Activated T-helper 9 cell treated with anti-CD3 and anti-CD28 coated beads, Interleukin-2, amount 50 U/mL, for 16 hours (primary cell): ENCODE data around the gene DPAGT1.
A peak's percentile ranks its signal among the peaks of the same experiment; 100 is the strongest.
"Not testable (repeated sequence)": the region's sequence is repeated elsewhere in the genome, so short reads cannot be mapped to it uniquely, and the experiment has no call there.

ENCODE experiments used
- DNase-seq: peaks from one replicate; pipeline ENCODE4 v3.0.0-alpha.2; 2020; ENCODE audit warnings: low read depth

DPAGT1 gene

DNA sequence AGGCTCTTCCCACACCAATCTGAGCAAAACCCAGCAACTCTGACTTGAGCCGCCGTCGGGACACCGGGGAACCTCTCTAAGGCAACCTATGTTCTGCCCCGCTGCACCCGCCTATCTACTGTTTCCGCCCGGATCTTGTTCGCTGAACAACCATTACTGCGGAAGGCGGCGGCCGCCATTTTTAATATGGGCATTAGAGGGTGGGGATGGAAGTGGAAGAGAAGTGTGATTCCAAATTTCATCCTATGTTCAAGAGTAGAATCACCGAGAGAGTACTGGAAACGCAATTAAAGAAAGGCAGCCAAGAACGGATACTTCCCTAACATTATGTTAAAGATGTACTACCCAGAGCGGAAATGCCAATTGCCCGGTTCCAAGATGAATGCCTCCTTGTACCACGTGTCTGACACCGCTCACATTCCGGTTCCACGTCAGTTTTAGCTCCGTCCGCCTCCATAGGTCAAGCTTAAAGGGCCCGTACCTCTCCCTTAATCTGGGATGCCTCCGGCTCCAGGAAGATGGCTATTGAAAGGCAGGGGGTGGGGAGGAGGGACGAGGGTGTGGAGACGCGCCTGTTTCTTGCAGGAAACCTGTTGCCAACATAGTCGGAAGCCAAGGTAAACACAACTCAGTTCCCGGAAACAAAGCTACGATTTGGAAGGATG lies at the start of gene DPAGT1:
Gene DPAGT1, minus strand, starts transcription at position 95 of the 665 bp plus-strand sequence. CDS start 198 bp downstream, outside the sequence.
- peak; percentile 75 for DNase-seq

DNA sequence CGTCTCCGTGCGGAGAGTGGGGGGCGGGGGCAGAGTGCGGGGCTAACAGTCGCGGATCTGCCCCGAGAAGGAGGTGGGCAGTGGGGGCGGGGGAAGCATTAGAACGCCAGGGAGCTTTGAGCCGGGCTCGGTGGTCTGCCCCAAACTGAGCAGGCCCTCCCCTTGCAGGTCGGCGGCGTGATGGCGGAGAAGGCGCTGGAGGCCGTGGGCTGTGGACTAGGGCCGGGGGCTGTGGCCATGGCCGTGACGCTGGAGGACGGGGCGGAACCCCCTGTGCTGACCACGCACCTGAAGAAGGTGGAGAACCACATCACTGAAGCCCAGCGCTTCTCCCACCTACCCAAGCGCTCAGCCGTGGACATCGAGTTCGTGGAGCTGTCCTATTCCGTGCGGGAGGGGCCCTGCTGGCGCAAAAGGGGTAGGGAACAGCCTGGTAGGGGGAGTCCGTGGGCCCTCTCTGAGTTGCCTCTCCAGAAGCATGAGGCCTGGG lies 48.2 kb upstream of the DPAGT1 start:
- no peak for DNase-seq

DNA sequence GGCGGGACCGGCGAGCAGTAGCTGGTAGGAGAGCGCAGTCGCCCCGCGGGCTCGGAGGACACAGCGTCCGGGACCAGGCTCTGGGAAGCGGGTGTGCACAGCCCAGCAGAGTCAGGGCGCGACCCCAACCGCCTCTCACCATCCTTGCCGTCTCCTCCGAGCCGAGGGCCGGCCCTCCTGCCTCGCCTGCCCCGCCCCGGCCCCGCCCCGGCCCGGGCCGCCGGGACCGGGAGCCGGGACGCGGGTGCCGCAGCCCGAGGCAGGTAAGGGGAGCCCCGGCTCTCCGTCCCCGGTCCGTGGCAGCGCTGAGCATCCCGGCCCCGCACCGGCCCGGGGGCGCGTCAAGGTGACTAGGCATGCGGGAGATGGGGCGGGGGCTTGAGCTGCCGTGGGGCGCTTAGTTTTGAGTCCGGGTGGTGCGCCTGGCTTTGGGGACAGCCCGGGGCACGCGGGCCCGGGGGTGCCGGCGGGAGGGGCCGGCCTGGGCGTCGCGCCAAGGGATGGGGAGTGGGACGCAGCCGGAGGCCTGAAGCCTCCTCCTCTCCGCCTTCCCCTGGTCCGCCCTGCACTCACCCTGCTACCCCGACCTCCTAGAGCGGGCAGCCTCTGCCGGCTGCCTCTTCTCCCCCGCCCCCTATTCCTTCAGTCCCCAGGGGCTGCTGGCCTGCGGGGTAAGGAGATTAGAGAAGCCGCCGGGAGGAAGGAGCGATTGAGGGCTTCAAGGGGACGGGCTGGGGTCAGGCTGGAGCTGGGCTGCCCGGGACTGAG lies 47.5 kb upstream of the DPAGT1 start, which contains the start of gene ABCG4:
Gene ABCG4, plus strand, starts transcription at position 35 of the 768 bp plus-strand sequence. CDS start 914 bp downstream, outside the sequence.
- peak; percentile 9 for DNase-seq

DNA sequence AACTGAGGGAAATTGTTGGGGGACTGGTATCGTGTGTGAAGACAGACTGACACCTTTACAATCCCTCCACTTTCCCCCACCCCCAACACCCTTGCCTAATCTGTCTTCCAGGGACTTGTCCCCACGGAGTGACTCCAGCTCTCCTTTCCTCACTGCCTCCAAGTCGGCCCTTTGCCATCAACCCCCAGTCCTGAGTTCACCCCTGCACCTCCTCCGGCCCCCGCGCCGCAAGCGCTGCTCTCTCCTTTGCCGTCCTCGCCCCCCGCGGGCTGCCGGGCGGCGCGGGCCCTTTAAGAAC lies 47.0 kb upstream of the DPAGT1 start:
- DNase-seq: no peak

DNA sequence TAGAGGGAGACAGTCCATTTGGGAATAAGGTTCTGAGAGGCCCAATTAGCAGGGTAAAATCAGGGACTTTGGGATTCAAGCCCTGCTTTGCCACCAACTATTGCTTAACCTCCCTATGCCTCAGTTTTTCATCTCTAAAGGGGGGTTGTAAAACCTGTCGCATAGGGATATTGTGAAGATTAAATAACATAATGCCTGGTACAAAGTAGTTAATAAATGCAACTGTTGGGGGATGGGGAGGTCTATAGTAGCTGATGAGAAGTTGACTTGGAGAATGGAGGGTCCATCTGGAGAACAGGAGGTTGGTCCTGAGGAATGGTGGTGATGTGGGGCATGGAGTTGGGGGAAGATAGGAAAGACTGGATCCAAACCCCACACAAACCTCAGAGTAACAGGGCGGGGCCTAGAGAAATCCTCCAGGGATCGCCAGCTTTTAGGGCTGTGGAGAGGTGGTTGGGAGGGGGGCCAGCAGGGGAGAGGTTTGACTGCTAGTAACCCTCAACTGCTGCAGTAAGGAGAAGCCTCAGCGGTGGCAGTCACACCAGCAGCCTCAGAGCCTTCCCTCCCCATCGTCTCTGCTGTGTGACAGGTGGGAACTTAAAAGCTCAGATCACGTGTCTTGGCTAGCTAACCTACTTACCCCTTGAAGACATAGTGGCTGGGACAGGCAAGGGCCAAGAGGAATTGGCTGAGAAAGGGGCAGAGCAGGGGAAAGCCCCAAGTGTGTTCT lies 46.1 kb upstream of the DPAGT1 start:
- no peak for DNase-seq

DNA sequence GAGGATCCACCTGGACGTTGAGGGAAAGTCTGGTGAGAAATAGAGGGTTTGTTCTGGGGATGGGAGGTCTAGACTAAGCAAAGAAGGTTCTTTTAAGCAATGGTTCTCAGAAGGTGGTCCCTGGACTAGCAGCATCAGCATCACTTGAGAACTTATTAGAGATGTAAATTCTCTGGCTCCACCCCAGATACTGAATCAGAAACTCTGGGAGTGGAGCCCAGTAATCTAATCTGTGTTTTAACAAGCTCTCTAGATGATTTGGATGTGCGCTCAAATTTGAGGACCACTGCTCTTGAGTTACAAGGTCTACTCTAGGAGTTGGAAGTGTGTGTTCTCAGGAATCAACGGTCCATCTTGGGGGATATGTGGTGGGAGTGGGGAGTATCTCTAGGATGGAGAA lies 43.9 kb upstream of the DPAGT1 start:
- DNase-seq: no peak

DNA sequence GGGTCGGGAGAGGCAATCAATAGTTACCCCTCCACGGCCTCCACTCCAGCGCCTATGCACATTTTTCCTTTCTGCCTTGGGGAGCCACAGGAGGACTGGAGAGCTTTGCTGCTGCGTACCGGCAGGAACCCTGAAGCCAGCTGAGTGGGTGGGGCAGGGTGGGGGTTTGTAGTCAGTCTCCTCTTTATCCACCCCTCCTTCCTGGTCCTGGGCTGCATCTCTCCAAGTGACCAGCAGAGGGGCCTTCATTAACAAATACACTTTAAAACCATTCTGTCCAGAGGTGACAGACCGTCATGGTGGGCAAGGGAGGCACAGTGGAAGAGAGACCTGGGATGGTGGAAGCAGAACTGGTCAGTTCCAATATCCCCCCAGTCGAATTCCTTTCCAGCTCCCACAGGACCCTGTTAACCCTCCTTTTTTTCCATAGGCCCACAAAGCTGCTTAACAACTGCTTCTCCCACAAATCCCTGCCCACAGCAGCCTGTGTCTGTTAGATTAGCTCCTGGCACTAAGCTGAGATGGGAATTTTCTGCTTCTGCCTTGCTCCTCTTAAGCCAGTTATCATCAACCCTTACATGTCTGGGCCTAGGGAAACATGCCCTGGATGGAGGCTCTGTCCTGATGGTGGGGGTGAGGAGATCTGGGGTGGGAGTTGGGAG lies 43.3 kb upstream of the DPAGT1 start:
- no peak for DNase-seq

DNA sequence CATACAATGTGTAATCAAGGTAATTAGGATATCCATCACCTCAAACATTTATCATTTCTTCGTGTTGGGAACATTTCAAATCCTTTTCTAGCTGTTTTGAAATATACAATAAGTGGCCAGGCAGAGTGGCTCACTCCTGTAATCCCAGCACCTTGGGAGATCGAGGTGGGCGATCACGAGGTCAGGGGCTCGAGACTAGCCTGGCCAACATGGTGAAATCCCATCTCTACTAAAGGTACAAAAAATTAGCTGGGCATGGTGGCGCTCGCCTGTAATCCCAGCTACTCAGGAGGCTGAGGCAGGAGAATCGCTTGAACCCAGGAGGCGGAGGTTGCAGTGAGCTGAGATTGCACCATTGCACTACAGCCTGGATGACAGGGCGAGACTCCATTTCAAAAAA lies 37.6 kb upstream of the DPAGT1 start:
- DNase-seq: not testable (repeated sequence)

DNA sequence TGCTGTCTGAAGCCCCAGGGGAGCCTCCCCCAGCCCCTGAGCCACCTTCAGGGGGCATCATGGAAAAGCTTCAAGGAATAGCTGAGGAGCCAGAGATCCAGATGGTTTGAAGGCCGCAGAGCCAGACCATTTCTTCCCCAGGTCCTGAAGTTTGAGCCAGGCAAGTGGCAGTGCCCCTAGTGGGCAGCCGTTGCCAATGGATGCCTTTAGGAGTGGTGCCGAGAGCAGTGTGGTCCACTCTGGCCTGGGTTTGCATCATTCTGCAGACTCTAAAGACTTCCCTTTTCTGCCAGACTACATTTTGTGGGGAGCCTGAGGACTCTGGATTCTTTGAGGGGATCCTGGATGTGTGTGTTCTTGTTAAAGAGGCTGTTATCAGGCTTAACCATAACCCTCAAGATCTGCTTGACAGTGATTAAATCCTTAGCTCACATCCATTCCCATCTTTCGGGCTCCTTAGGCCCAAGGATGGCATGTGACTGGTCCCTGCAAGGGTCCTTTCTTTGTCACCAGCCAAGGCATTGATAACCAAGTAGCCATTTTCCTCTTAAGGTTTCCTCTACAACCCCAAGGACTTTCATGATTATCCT lies 32.8 kb upstream of the DPAGT1 start:
- no peak for DNase-seq

DNA sequence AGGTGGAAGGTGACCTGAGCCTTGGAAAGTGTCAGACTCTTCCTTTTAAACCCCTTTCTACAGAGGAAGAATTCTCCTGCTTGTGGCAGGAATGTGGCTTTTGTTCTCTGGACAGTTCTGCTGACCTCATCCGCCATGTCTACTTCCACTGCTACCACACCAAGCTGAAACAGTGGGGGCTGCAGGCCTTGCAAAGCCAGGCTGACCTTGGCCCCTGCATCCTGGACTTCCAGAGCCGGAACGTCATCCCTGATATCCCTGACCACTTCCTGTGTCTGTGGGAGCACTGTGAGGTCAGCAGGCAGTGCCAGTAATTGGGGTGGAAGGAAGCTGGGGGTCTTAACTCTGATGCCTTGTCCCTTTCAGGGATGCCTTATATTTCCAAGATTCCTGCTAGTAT lies 29.0 kb upstream of the DPAGT1 start:
- no peak for DNase-seq

DNA sequence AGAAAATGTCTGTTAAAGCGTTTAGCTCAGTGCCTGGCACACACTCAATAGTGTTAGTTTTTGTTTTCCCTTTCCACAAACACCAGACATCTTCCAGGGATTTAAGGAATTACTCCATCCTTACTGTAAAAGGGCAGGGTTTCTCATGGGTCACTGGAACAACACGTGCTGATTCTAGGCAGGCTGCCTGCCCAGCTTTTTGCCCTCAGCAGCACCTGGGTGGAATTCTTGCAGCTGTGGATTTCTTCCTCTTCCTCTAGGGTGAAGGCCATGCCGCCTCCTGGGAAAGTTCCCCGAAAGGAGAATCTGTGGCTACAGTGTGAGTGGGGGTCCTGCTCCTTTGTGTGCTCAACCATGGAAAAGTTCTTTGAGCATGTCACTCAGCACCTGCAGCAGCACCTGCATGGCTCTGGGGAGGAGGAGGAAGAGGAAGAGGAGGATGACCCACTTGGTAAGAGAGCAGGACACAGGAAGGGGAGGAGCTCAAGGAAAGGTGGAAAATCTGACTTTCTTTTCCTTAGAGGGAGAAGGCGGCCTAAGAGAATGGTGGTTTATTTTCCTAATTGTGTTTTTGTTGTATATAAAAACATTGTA lies 25.1 kb upstream of the DPAGT1 start:
- DNase-seq: no peak

DNA sequence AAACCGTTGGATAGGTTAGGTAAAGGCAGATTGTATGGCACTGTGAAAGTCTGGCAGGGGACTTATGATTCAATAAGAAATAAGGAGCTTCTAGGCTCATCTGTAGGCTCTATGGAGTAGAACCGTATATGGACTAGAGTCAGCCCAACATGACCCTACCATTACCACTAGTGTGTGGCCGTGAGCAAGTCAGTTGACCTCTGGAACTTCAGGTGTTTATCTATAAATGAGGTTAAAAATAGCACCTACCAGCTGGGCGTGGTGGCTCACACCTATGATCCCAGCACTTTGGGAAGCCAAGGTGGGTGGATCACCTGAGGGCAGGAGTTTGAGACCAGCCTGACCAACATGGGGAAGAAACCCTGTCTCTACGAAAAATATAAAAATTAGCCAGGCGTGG lies 24.2 kb upstream of the DPAGT1 start:
- no peak for DNase-seq

DNA sequence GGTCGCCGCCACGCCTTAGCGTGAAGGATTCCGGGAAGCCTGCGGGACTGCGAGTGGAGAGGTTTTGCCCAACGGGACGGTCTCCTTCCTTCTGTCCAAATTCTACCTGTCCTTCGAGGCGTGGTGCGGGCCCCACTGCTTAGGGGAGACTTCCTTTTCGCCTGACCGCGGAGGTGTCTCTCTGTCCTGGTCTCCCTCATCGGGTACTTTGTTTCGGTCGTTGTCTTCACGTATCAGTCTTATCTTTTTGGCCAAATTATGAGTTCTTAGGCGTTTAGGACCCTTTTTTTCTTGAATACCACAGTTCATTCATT lies 20.1 kb upstream of the DPAGT1 start:
- DNase-seq: no peak

DNA sequence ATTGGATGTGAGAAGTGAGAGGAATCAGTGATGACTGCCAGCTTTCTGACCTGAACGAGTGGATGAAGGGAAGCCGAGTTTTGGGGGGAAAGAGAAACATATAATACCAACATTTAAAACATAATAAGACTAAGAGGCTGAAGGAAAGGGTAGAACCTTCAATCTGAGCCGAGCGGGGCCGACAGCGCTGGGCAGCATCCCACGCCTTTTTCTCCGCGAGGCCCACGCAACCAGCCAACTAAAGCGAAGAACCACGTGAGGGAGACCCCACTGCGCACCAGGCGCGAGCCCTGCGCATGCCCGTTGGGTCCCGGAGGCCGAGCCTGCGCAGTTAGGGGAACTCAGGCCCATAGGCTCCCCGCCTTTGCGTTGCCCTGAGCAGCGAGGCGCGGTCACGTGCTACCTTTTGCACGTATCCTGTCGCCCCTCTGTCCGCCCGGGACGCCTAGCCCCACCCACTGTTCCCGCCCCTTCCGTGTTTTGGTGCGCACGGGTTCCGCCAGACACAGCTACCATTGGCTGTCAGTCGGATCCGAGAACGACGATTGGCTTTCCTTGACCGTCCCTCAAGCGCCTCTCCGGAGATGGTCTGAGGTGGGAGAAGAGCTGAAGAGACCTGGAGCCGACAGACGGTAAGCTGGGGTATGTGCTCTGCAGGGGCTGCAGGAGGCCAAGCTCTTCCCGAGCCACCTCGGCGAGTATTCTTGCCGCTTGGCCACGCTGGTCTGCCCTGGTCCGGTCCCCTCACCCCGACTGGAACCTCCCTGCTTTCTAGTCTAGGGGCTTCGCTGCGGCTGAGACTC lies 19.6 kb upstream of the DPAGT1 start, which contains the start of gene HINFP:
Gene HINFP, plus strand, starts transcription at position 573 of the 803 bp plus-strand sequence. CDS start 5,365 bp downstream, outside the sequence.
- DNase-seq: peak; percentile 100

DNA sequence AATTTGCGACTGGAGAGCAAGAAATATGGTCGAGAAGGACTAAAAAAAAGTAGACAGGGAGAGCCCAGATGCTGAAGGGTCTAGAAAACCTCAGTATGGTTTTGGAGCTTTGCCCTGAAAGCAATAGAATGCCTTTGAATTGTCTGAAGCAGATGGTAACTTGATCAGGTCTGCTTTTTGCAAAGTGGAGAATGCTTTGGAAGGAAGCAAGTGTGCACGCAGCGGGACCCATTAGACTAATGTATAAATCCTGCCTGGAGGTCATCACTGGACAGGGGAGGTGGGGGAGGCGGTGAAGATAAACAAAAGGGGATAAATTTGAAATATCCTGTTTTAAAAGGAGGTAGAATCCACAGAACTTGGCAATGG lies 19.0 kb upstream of the DPAGT1 start:
- no peak for DNase-seq

DNA sequence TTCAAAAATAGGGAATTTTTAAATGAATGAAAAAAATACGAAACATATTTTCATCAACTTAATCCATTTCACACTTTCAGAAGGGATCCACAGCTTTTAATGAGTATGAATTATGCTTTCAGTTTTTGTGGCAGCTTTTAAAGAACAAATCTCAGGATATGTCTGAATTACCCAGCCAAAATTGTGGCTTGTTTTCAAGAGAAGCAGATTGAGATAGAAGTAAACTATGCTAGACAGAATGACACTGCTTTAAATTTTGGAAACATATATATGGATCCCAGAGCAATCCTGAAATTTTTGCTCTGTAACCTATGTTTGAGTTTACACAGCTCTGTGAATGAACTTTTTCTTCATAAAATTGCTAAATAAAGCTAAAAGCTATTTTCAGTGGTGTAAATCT lies 17.3 kb upstream of the DPAGT1 start:
- no peak for DNase-seq

DNA sequence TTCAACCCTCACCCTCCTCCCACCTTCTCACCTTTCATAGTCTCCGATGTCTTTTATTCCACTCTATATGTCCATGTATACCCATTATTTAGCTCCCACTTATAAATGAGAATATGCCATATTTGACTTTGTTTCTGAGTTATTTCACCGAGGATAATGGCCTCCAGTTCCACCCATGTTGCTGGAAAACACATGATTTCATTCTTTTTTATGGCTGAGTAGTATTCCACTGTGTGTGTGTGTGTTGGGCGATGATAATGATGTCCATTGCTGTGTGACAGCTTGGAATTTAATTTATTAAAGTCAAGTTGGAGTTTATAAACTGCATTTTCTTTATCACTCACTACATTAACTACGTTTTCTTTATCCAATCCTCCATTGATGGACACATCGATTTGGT lies 16.6 kb upstream of the DPAGT1 start:
- no peak for DNase-seq

DNA sequence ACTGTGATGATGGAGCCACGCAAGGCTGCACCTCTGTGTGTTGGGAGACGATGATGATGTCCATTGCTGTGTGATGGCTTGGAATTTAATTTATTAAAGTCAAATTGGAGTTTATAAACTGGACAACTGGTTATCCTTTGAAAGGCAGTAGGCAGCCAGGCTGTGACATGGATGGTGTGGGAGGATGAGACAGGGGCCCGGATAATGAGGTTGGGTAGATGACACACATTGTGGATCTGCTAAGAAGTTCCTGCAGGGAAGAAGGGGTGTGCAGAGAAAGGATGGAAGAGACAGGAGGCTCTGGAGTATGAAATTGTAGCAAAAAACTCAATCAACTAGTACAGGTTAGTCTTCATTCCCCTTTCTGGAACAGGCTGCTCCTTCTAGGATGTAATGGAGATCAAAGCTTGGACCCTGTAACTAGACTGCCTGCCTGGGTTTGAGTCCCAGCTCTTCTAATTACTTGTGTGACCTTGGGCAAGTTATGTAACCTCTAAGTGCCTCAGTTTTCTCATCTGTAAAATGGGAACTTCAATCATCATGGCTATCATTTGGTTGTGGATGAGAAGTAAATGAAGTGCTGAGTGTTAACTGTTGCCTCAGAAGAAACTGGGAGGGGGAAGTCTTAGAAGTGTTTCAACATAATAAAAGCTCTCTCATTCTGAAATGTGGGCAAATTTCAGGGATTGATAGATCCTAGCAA lies 15.5 kb upstream of the DPAGT1 start:
- DNase-seq: no peak

DNA sequence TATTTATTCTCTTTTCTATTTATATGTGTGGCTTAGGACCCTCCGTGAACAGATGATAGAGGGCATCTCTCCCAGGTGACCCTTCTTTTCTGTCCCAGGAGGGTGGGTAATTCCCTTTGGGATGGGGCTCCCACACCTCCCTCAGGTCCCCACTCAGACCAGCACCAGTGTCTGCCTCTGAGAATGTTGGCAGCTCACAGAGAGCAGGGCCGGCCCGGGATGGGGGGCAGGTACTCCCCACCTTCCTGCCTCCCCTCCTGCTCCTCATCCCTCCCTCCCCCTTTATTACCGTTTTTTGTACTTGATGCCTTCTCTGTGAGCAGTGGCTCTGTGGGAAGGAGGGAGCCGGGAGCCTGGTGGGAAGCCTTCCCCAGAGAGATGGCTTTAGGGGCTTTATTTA lies 14.9 kb upstream of the DPAGT1 start:
- DNase-seq: no peak

DNA sequence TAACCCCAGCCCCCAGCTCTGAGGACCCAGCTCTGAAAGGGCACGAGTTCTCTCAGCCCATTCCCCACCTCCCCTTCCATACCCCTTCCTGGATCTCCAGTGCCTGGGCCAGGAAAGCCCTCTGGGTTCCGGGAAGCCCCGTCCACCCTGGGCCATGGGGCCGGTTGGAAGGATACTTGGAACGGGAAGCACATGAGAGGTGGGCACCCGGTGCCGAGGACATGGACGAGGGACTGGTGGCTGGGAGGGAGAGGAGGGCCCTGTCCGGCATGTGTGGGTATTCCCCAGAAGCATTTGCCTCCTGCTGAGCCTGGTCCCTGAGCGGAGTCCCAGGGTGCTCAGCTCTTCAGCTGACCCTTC lies 14.6 kb upstream of the DPAGT1 start:
- no peak for DNase-seq
